ENCODE measurements around the gene SMAD4.
"Not testable (repeated sequence)": the region's sequence is repeated elsewhere in the genome, so short reads cannot be mapped to it uniquely, and the experiment has no call there.

Gene SMAD4

GRCh38 chr18:51029694-51030536 is at the start of gene SMAD4:
Gene SMAD4 (plus strand): TSS chr18:51030213. CDS start chr18:51047047, 16,834 bp downstream.
- peak; percentile 96 for DNase-seq

GRCh38 chr18:50981381-50981780 is 48.6 kb upstream of the SMAD4 start:
- no peak for DNase-seq

GRCh38 chr18:50982086-50982801 is 47.8 kb upstream of the SMAD4 start:
- no peak for DNase-seq

GRCh38 chr18:50982802-50983179 is 47.2 kb upstream of the SMAD4 start:
- no peak for DNase-seq

GRCh38 chr18:50986360-50987087 is 43.5 kb upstream of the SMAD4 start:
- no peak for DNase-seq

GRCh38 chr18:50987261-50987660 is 42.8 kb upstream of the SMAD4 start:
- no peak for DNase-seq

GRCh38 chr18:50989711-50990110 is 40.3 kb upstream of the SMAD4 start:
- no peak for DNase-seq

- DNase-seq = no peak
Observed at GRCh38 chr18:50992351-50992762, 37.7 kb upstream of the SMAD4 start.

- DNase-seq = no peak
Observed at GRCh38 chr18:50994031-50994430, 36.0 kb upstream of the SMAD4 start.

GRCh38 chr18:51003174-51003573 is 26.8 kb upstream of the SMAD4 start:
- not testable (repeated sequence) for DNase-seq

- DNase-seq = no peak
Observed at GRCh38 chr18:51006061-51006818, 23.8 kb upstream of the SMAD4 start.

GRCh38 chr18:51006948-51007789 is 22.8 kb upstream of the SMAD4 start:
- DNase-seq = no peak

GRCh38 chr18:51007790-51008139 is 22.2 kb upstream of the SMAD4 start:
- DNase-seq = no peak

GRCh38 chr18:51009072-51009471 is 20.9 kb upstream of the SMAD4 start:
- no peak for DNase-seq

- DNase-seq = no peak
Observed at GRCh38 chr18:51010218-51010617, 19.8 kb upstream of the SMAD4 start.

- no peak for DNase-seq
Observed at GRCh38 chr18:51011709-51012108, 18.3 kb upstream of the SMAD4 start.

GRCh38 chr18:51012441-51012840 is 17.6 kb upstream of the SMAD4 start:
- DNase-seq = no peak

GRCh38 chr18:51013259-51013658 is 16.8 kb upstream of the SMAD4 start:
- no peak for DNase-seq

GRCh38 chr18:51017140-51017879 is 12.7 kb upstream of the SMAD4 start:
- DNase-seq = no peak

- DNase-seq = no peak
Observed at GRCh38 chr18:51020536-51020935, 9.5 kb upstream of the SMAD4 start.

All from NCI-H748 treated with DMSO at 0.1 percent for 48 hours (cell line).